CD4-positive, alpha-beta memory T cell (primary cell): ENCODE results near the gene P2RY11. TPM values are rescaled to one million over a fixed set of nuclear protein-coding genes. Genes with fewer than 3 reads are reported as not detected.

Experiments
- CTCF ChIA-PET: fragments of 350-600 bp; sonication (Branson Sonifier 250); formaldehyde crosslinking; loops from one replicate; lab custom pipeline; 2021; ENCODE audit warnings: inconsistent platforms; ENCODE audit not compliant: partially characterized antibody; lab: Charles Lee
- POLR2A ChIA-PET: fragments of 350-600 bp; sonication (Branson Sonifier 250); formaldehyde crosslinking; loops from one replicate; lab custom pipeline; 2021; ENCODE audit not compliant: partially characterized antibody; lab: Charles Lee
- DNase-seq, 5 donors: peaks; one replicate each; pipeline versions ENCODE4 v3.0.0 to v3.0.0-alpha.2; 2020 to 2022; ENCODE audit warnings: mixed read lengths in 1 of 5
- H3K27ac ChIP-seq: one replicate; pipeline ENCODE4 v1.7.0; 2013; ENCODE audit warnings: low read depth, low read length
- H3K27me3 ChIP-seq: 2 replicates; pipeline ENCODE4 v1.7.0; 2013; ENCODE audit warnings: mild to moderate bottlenecking, low read length, moderate library complexity; ENCODE audit not compliant: insufficient read depth
- H3K36me3 ChIP-seq: 2 replicates; pipeline ENCODE4 v1.7.0; 2013; ENCODE audit warnings: mild to moderate bottlenecking, low read length, moderate library complexity; ENCODE audit not compliant: insufficient read depth
- H3K4me1 ChIP-seq: 2 replicates; pipeline ENCODE4 v1.7.0; 2013; ENCODE audit warnings: mild to moderate bottlenecking, low read length, moderate library complexity; ENCODE audit not compliant: insufficient read depth
- H3K4me3 ChIP-seq, 2 donors: one replicate each; pipeline ENCODE4 v1.7.0; 2013; ENCODE audit warnings: low read length in 2 of 2, mild to moderate bottlenecking in 1 of 2
- H3K9me3 ChIP-seq, 2 donors: one replicate each; pipeline ENCODE4 v1.7.0; 2013; ENCODE audit warnings: low read length in 2 of 2, control low read depth in 1 of 2; ENCODE audit not compliant: control insufficient read depth in 1 of 2
- H3K27ac Mint-ChIP-seq, 7 donors: one replicate each; pipeline ENCODE4 v1.8.0; 2020 to 2021; ENCODE audit warnings: mixed read lengths in 7 of 7, mild to moderate bottlenecking in 6 of 7, inconsistent platforms in 3 of 7, moderate library complexity in 3 of 7
- H3K27me3 Mint-ChIP-seq, 2 donors: one replicate each; pipeline ENCODE4 v1.8.0; 2020 to 2021; ENCODE audit warnings: mixed read lengths in 2 of 2
- H3K36me3 Mint-ChIP-seq, 2 donors: one replicate each; pipeline ENCODE4 v1.8.0; 2020 to 2021; ENCODE audit warnings: mixed read lengths in 2 of 2, inconsistent platforms in 1 of 2, mild to moderate bottlenecking in 1 of 2
- H3K4me1 Mint-ChIP-seq, 4 donors: one replicate each; pipeline ENCODE4 v1.8.0; 2020 to 2021; ENCODE audit warnings: mixed read lengths in 4 of 4, mild to moderate bottlenecking in 1 of 4
- H3K4me3 Mint-ChIP-seq, 8 donors: one replicate each; pipeline ENCODE4 v1.8.0; 2020 to 2021; ENCODE audit warnings: mixed read lengths in 8 of 8, mild to moderate bottlenecking in 7 of 8, moderate library complexity in 6 of 8, inconsistent platforms in 3 of 8
- H3K9me3 Mint-ChIP-seq, 8 donors: one replicate each; pipeline ENCODE4 v1.8.0; 2020 to 2021; ENCODE audit warnings: mixed read lengths in 8 of 8, mild to moderate bottlenecking in 5 of 8, inconsistent platforms in 3 of 8, moderate library complexity in 1 of 8
- intact Hi-C: fragments of 100-400 bp; cut with micrococcal nuclease; formaldehyde crosslinking; loops from one replicate; pipeline ENCODE4 v1.15.1; 2023
- polyA plus RNA-seq, 2 donors: library from polyadenylated mRNA; unstranded; fragments of 300-500 nt; fragmentation: Illumina TruSeq; gene quantifications; one replicate each; pipeline ENCODE4 v1.2.3, GENCODE V29; 2021
- total RNA-seq, 2 experiments: library from RNA; stranded (reverse); gene quantifications; one replicate each; pipeline ENCODE4 v1.2.3, GENCODE V29; 2021

Gene P2RY11
- total and polyA plus RNA-seq, 4 experiments from 2014 or later, result 0.24 to 49.7 (median 23.6) TPM

GRCh38 chr19:10115392-10116084 lies 4.0 kb downstream of the P2RY11 start:
- no peak overlapping the region for H3K4me3 ChIP-seq
- Mint-ChIP-seq H3K9me3 (peaks cover 0 to 4% (median 0%) of the 10 kb centered on the region in 8 donors), H3K4me1 (peaks cover 23 to 72% (median 34%) of the 10 kb centered on the region in 4 donors), H3K4me3 (peak overlapping the region in 1 of 8 donors; percentile 38), H3K27ac (peak overlapping the region in 2 of 7 donors; percentile 27 to 36), H3K27me3 (no peaks in the 10 kb centered on the region), H3K36me3 (peaks cover 18 to 53% of the 10 kb centered on the region in 2 donors)
- peaks cover 43% of the 10 kb centered on the region for H3K36me3 ChIP-seq
- no peaks in the 10 kb centered on the region for H3K27me3 ChIP-seq
- CTCF ChIA-PET, result interaction anchor here (0.7 to 7.5 kb wide), 6 partner anchors 11 to 27 kb away, joined by 3 to 99 read pairs (median 4); partner anchors contain the start of gene ANGPTL6
- POLR2A ChIA-PET, result interaction anchor here (1.3 to 10.9 kb wide), 5 partner anchors 12 to 28 kb away, joined by 4 to 172 read pairs (median 31); partner anchors contain the start of genes ANGPTL6 and PPAN
- H3K9me3 ChIP-seq, result no peaks in the 10 kb centered on the region
- intact Hi-C loops, result no loop called here
- H3K4me1 ChIP-seq, result peaks cover 58% of the 10 kb centered on the region
- no peak for DNase-seq
- no peak overlapping the region for H3K27ac ChIP-seq

GRCh38 chr19:10116085-10116865 lies 4.8 kb downstream of the P2RY11 start:
- no peak for DNase-seq

GRCh38 chr19:10116866-10117616 lies 5.5 kb downstream of the P2RY11 start:
- Histone ChIP-seq H3K36me3 (peaks cover 35% of the 10 kb centered on the region), H3K27me3 (no peaks in the 10 kb centered on the region), H3K9me3 (no peaks in the 10 kb centered on the region), H3K4me3 (no peak overlapping the region), H3K4me1 (peaks cover 43% of the 10 kb centered on the region), H3K27ac (no peak overlapping the region)
- no peak for DNase-seq
- Mint-ChIP-seq H3K4me1 (peaks cover 16 to 58% (median 24%) of the 10 kb centered on the region in 4 donors), H3K27me3 (no peaks in the 10 kb centered on the region), H3K27ac (peak overlapping the region in 3 of 7 donors; percentile 13 to 51 (median 36)), H3K36me3 (peaks cover 15 to 44% of the 10 kb centered on the region in 2 donors), H3K4me3 (peak overlapping the region in 3 of 8 donors; percentile 25 to 71 (median 36)), H3K9me3 (peaks cover 0 to 4% (median 0%) of the 10 kb centered on the region in 8 donors)
- ChIA-PET CTCF (interaction anchor here (1.0 to 7.5 kb wide), 8 partner anchors 10 to 133 kb away, joined by 3 to 99 read pairs (median 4); partner anchors contain the start of genes ANGPTL6 and PPAN), POLR2A (interaction anchor here (0.8 to 10.9 kb wide), 6 partner anchors 12 to 216 kb away, joined by 3 to 172 read pairs (median 14); partner anchors contain the start of genes ANGPTL6, PPAN and RAVER1)
- intact Hi-C loops, result no loop called here

More at GRCh38 chr19:10116085-10116865, 4.8 kb downstream of the P2RY11 start:
- no peak overlapping the region for H3K4me3 ChIP-seq
- Mint-ChIP-seq H3K9me3 (peaks cover 0 to 4% (median 0%) of the 10 kb centered on the region in 8 donors), H3K4me1 (peaks cover 21 to 66% (median 30%) of the 10 kb centered on the region in 4 donors), H3K27ac (peak overlapping the region in 5 of 7 donors; percentile 27 to 86 (median 43)), H3K27me3 (no peaks in the 10 kb centered on the region), H3K36me3 (peaks cover 15 to 50% of the 10 kb centered on the region in 2 donors), H3K4me3 (peak overlapping the region in 4 of 8 donors; percentile 9 to 71 (median 49))
- no peaks in the 10 kb centered on the region for H3K27me3 ChIP-seq
- intact Hi-C loops, result no loop called here
- peaks cover 51% of the 10 kb centered on the region for H3K4me1 ChIP-seq
- peaks cover 38% of the 10 kb centered on the region for H3K36me3 ChIP-seq
- POLR2A ChIA-PET, result interaction anchor here (1.3 to 10.9 kb wide), 4 partner anchors 13 to 27 kb away, joined by 4 to 172 read pairs (median 43); partner anchors contain the start of genes ANGPTL6 and PPAN
- CTCF ChIA-PET, result interaction anchor here (0.7 to 7.5 kb wide), 6 partner anchors 12 to 89 kb away, joined by 3 to 99 read pairs (median 4); no protein-coding TSS in a partner anchor
- no peak overlapping the region for H3K27ac ChIP-seq
- H3K9me3 ChIP-seq, result no peaks in the 10 kb centered on the region

GRCh38 chr19:10118960-10119359 lies 7.5 kb downstream of the P2RY11 start:
- Mint-ChIP-seq H3K4me1 (peaks cover 3 to 42% (median 10%) of the 10 kb centered on the region in 4 donors), H3K27ac (peak overlapping the region; percentile 61 to 95 (median 93)), H3K9me3 (peaks cover 0 to 3% (median 0%) of the 10 kb centered on the region in 8 donors), H3K4me3 (peak overlapping the region; percentile 89 to 96 (median 94)), H3K36me3 (peaks cover 15 to 34% of the 10 kb centered on the region in 2 donors), H3K27me3 (no peaks in the 10 kb centered on the region)
- Histone ChIP-seq H3K4me1 (peaks cover 25% of the 10 kb centered on the region), H3K27ac (peak overlapping the region; percentile 79), H3K4me3 (peak overlapping the region; percentile 95), H3K9me3 (no peaks in the 10 kb centered on the region), H3K36me3 (peaks cover 35% of the 10 kb centered on the region), H3K27me3 (no peaks in the 10 kb centered on the region)
- ChIA-PET CTCF (interaction anchor here (1.0 to 2.6 kb wide), 6 partner anchors 12 to 270 kb away, joined by 3 to 8 read pairs (median 6); partner anchors contain the start of gene PPAN), POLR2A (interaction anchor here (0.5 to 10.9 kb wide), 6 partner anchors 16 to 100 kb away, joined by 4 to 172 read pairs (median 21); partner anchors contain the start of genes ANGPTL6 and PPAN)
- DNase-seq, result no peak
- intact Hi-C loops, result loop anchor here (2.0 kb wide), 2 partner anchors 14 to 132 kb away; no protein-coding TSS in a partner anchor

GRCh38 chr19:10120538-10121189 lies 9.2 kb downstream of the P2RY11 start:
- no peaks in the 10 kb centered on the region for H3K27me3 ChIP-seq
- Mint-ChIP-seq H3K27me3 (no peaks in the 10 kb centered on the region), H3K36me3 (peaks cover 14 to 31% of the 10 kb centered on the region in 2 donors), H3K27ac (no peak overlapping the region), H3K9me3 (no peaks in the 10 kb centered on the region), H3K4me1 (peaks cover 3 to 35% (median 10%) of the 10 kb centered on the region in 4 donors), H3K4me3 (peak overlapping the region in 3 of 8 donors; percentile 9 to 55 (median 27))
- H3K27ac ChIP-seq, result no peak overlapping the region
- ChIA-PET POLR2A (interaction anchor here (0.7 to 10.9 kb wide), 6 partner anchors 11 to 74 kb away, joined by 4 to 172 read pairs (median 20); partner anchors contain the start of genes ANGPTL6, DNMT1 and PPAN), CTCF (interaction anchor here (0.7 to 2.6 kb wide), 14 partner anchors 8 to 352 kb away, joined by 3 to 21 read pairs (median 4); partner anchors contain the start of gene P2RY11)
- intact Hi-C loops, result loop anchor here (1.0 kb wide), 1 partner anchor 22 kb away; no protein-coding TSS in a partner anchor
- peaks cover 25% of the 10 kb centered on the region for H3K4me1 ChIP-seq
- no peaks in the 10 kb centered on the region for H3K9me3 ChIP-seq
- no peak overlapping the region for H3K4me3 ChIP-seq
- peaks cover 21% of the 10 kb centered on the region for H3K36me3 ChIP-seq
- DNase-seq, result no peak
